Activated CD8-positive, alpha-beta memory T cell treated with anti-CD3 and anti-CD28 coated beads for 24 hours (primary cell): Measurements from ENCODE around the gene GIT1.

Source experiments
- DNase-seq: peaks from one replicate; pipeline ENCODE4 v3.0.0-alpha.2; 2020

GIT1 gene

DNA sequence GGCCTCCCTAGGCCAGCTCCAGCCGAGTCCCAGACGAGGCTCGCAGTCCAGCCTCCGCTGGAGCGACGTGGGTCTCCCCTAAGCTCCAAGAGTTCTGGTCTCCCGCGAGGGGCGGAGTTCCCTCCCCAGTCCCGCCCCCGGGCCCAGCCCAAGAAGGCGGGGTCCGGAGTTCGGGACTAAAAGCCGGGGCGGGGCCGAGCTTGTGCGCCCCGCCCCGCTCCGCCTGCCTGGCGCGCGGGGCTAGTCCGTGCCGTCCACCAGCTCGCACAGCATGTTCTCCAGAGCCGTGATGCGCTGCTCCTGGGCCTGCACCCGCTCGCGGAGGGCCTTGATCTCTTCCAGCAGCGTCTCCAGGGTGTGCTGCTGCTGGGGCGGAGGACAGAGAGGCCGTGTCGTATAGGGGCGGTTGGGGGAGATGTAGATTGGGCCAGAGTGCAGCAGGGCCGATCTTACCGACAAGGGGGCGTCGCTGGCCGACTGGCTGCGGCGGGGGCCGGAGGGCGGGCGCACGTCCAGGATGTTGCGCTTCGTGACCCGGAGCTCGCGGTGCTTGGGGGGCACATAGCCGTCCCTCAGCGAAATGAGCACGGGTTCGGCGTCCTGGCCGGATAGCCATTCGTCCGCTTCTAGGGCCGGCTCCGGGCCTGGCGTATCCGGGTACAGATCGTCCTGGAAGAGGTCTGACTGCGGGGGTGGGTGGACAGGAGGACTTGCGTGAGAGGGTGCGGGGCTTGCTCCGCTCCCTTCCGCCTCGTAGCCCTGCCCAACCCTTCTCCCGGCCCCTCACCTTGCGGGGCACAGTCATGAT, 26.2 kb upstream of the GIT1 start:
- DNase-seq = peak; percentile 93

DNA sequence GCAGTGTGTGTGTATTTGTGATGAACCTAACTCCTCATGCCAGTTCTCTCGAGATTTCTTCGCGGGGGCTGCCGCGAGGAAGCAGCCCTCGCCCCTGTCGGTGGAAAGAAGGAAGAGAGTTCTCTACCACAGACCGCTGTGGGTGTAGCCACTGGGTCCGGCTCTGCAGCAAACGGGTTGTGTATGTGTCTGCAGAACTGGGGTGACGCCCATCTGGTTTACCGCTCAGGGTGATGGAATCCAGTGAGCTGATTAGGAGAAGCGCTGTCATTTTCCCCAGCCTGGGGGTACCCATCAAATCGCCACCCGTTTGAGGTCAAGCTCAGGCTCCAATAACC, 25.6 kb upstream of the GIT1 start:
- no peak for DNase-seq

DNA sequence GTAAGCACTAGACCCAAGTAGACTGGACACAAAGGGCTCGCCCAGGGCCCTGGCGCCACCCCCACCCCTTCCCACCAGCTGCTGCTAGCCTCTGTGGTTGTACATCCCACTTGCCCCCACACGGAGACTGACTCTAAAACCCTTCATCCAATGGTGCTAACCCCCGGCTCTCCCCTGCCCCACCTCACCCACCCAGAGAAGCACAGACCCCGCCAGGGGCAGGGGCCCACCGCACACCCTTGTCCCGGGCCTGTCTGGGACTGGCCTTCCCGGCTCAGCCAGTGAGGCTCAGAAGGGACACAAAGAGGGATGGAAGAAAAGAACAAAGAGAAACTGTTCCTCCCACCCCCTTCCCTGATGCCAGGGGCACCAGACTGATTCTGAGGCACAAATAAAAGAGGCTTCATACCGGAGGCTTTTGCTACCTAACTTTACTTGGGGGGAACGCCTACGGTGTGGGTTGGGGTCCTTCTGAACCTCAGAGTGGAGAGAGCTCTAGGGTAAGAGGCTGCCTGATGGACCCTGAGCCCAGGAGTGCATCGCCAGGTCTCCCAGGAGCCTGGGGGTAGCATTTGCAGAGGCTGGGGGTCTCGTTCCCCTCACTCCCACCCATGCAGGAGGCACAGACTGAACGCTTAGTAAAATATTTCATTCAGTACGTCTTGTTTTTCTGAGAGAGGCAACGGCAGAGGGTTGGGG, 25.1 kb upstream of the GIT1 start:
- no peak for DNase-seq

DNA sequence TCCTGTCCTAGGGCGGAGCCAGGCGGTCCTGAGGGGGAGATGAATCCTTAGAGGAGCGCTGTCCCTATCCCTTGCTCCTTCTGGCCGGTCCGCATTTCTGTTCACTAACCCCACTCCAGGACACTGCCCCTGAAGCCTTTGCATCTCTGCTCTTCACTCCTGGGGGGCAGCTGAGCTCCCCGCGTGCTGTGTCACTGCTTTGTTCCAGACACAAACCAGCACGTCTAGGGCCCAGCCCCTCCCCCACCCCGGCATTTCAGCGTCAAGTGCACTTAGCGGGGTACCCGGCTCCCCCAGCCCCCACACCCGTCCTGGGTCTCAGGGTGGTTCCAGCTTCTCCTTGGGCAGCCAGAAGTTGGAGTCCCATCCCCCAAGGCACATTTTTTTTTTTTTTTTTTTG, 24.4 kb upstream of the GIT1 start:
- DNase-seq = no peak

DNA sequence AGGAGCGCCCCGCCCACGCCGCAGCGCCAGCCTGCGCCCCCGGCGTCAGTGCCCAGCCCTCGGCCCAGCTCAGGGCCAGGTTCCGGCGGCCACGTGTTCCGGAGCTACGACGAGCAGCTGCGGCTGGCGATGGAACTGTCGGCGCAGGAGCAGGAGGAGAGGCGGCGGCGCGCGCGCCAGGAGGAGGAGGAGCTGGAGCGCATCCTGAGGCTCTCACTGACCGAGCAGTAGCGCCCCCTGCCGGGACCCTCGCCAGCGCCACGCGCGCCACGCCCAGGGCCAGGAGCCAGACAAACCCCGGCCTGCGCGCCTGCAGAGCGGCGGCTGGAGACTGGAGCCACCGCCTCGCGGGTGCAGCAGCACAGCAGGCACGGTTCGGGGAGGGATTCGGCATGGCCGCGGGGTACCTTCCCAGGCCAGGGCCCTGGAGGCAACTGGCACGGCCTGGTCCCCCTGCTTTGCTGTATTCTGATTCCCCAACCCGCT, 23.9 kb upstream of the GIT1 start:
- peak; percentile 99 for DNase-seq

DNA sequence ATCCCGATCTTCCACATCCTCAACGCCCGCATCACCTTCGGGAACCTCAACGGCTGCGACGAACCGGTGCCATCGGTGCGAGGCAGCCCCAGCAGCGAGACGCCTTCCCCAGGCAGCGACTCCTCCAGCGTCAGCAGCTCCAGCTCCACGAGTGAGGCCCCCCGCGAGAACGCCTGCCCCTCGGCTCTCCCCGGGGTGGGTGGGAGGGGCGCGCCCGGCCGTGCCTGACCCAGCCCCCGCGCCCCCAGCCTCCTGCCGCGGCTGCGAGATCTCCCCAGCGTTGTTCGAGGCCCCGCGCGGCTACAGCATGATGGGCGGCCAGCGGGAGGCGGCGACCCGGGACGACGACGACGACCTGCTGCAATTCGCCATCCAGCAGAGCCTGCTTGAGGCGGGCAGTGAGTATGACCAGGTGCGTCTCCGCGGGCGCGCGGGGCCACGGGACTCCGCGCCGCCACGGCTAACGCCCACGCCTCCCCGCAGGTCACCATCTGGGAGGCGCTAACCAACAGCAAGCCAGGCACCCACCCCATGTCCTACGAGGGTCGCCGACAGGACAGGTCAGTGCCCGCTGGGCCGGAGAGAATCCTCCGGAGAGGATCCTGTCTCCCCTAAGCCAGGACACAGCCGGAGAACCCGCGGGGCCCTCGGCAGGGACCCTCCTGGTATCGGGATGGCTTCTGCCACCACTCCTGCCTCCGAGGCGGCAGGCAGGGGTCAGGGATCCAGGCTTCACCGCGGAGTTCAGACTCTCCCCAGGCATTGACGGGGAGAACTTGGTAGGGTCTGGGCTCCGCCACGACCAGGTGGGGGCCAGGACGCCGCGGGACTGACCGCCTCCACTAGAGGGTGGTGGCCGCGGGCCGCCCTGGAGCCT, 23.2 kb upstream of the GIT1 start:
- DNase-seq = no peak

DNA sequence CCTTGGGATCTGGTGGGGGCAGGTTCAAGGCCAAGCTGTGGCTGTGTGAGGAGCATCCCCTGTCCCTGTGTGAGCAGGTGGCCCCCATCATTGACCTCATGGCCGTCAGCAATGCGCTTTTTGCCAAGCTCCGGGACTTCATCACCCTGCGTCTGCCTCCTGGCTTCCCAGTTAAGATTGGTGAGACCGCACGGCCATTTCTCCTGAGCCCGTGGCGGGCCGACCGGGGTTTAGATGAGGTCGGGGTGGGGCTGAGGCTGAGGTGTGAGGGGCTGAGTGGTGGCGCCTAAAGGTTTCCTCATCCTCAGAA, 22.6 kb upstream of the GIT1 start:
- no peak for DNase-seq

DNA sequence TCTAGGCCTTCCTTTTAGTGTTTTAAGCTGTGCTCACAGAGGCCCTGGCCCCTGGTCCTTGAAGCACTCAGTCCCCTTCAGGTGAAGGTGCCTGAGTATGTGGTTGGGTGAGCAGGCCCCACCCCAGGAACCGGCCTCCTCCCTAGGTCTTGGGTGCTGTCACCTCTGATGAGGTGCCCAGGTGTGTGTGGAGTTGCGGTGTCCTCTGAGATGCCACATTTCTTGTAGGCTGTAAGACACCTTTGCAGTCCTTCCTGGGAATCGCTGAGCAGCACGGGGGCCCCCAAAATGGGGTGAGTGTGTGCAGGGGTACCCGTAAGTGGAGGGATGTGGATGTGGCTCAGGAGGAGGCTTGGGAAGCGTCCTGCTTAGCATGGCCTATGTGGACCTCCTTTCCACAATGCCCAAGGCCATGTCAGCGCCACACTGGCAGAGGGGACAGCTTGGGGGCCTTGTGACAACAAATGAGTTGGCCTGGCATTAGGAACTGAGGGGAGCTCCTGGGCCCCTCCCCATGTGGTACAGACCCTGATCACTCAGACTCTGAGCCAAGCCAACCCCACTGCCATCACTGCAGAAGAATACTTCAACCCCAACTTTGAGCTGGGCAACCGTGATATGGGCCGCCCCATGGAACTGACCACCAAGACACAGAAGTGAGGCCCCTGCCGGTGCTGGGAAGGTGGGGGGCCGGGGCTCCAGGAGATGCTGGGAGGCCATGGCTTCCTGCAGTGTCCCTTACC, 22.1 kb upstream of the GIT1 start:
- DNase-seq = no peak

DNA sequence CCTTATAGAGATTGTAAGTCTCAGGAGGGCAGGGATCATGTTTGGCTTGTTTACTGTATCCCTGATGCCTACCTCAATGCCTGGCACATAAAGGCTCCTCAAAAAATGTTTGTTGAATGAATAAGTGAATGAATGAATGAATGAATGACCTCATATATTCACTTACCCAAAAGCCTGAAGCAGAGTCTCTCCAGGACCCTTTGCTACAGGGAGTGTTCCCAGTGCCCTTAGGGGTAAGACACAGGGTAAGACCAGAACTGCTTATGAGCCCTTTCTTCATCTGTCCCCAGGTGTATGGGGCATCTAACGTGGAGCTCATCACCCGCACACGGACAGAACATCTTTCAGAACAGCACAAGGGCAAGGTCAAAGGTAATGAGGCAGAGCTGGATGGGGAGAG, 20.9 kb upstream of the GIT1 start:
- no peak for DNase-seq

DNA sequence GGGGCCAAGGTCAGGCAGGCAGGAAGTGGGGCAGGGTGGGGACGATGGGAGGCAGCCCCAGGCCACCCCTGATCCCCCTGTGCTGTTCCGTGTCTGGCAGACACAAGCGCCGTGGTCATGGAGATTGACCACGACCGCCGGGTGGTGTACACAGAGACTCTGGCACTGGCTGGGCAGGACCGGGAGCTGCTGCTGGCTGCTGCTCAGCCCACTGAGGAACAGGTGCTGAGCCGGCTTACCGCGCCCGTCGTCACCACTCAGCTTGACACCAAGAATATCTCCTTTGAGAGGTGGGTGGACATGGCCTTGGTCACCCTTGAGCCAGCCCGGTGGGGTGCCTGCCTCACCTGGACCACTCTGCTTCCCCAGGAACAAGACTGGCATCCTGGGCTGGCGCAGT, 19.5 kb upstream of the GIT1 start:
- no peak for DNase-seq

DNA sequence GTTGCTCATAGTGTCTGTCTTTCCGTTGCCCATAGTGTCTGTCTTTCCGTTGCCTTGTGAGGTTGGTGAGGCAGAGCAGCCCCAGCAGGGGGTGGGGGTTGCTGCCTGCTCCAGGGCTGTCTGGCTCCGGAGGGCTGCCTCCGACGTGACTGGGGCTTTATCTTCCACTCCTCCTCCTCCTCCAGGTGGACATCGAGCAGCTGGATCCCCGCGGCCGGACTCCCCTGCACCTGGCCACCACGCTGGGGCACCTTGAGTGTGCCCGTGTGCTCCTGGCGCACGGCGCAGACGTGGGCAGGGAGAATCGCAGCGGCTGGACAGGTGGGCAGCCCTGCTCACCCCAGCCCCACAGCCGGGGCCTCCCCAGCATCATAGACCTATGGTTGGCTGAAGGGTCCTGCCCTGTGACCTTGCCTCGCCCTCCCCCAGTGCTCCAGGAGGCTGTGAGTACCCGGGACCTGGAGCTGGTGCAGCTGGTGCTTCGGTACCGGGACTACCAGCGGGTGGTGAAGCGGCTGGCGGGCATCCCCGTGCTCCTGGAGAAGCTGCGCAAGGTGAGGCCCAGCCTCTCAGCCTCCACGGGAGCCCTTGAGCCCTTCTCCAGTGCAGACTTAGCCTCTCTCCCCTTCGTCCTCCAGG, 18.2 kb upstream of the GIT1 start:
- DNase-seq = no peak

DNA sequence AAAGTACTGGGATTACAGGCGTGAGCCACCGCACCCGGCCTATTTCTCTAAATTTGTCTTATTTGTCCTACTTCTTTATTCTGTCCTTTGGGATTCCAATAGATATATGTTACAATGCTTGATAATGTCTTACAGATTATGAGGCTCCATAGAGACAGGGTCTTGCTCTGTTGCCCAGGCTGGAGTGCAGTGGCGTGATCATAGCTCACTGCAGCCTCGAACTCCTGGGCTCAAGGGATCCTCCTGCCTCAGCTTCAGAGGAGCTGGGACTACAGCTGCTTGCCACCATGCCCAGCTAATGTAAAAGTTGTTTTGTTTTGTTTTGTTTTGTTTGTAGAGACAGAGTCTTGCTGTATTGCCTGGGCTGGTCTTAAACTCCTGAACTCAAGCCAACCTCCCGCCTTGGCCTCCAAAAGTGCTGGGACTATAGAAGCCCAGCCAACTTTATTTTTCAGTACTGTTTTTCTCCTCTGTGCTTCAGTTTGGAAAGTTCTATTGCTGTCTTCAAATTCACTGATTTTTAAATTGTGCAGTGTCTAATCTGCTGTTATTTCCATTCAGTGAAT, 13.7 kb upstream of the GIT1 start:
- DNase-seq = no peak

DNA sequence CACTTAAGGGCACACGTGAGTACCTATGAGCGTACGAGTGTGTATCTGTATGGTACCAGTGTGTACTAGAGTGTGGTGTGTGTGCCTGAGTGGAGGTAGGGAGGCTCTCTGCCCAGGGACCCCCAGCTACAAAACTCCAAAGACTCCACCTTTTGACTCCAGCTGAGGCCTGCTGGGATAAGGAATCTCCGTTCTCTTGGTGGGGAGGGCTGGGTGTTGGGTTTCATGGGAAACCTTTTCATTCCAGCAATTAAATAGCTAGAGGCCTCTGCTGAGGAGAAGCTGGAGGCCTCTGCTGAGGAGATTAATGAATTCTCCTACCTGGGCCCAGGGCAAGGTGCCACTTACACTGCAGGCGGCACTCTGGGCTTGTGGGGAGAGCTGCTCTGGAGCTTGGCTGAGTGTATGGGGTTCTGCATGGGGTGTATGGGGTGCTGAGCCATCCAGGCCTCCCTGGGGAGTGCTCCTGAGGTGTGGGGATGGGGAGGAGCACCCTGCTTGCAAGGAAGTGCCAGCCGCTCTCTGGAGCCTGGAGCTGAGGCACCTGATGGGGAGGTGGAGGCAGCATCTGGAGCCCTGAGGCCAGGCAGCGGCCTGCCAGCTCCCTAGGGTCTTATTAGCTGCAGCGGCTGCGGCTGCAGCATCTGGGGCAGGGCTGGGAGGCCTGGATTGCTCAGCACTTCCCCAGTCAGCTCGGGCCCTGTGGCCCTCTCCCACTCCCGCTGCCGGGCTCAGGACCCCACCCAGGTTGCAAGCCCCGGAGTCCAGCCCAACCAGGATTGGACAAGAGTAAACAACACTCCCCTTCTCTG, 8.1 kb upstream of the GIT1 start:
- no peak for DNase-seq

DNA sequence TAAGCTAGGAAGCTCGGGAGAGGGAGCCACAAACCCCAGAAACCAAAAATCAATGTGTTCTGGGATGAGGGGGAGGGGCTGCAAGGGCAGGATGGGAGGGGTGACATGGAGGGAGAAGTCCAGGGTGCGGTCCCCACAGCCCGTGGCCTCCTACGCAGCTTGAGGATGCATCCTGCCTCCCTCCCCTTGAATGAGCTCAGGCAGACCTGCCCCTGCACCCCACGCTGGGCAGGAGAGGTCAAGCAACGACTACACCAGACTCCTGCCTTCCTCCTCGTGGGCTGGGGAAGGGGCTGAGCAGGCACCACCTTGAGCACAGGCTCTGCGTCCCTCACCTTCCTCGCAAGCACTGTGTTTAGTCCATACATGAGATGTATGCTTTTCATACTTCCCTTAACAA, 7.4 kb upstream of the GIT1 start:
- DNase-seq = no peak

DNA sequence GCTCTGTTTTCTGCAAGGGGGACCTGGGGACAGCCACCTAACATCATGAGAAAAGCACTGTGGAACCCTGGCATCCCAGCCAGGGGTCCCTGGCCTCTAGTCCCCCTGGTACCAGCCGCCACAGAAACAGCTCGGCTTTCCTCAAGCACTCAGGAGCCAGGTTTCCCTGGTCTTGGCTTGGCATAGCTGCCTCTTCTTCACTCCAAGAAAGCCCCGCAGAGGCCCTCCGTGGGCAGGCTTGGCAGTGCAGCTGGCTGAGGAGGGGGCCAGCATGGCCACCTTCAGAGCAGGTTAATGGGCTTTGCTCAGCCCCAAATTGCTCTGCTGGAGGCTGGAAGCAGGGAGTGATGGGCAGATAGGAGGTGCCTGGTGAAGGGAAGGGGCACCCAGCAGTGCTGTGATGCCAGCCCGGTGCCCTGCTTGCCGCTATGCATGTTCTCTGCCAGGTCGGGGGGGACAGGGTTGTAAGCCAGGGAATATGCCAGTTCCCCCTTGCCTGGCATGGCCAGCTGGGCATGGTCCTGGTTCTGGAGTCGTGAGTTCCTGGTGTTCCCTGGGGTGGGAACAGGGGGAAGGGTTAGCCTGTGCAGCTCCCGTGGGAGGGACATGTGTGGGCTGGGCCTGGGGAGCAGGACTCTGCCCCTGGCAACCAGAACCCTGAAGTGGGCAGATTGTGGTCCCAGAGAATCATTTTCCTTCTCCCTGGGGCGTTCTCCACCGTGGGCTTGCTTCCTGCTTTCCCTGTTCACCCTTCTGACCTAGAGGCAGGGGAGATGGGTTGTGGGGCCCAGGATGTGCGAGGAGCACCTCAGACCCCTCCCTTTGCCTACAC, 6.7 kb upstream of the GIT1 start:
- no peak for DNase-seq

DNA sequence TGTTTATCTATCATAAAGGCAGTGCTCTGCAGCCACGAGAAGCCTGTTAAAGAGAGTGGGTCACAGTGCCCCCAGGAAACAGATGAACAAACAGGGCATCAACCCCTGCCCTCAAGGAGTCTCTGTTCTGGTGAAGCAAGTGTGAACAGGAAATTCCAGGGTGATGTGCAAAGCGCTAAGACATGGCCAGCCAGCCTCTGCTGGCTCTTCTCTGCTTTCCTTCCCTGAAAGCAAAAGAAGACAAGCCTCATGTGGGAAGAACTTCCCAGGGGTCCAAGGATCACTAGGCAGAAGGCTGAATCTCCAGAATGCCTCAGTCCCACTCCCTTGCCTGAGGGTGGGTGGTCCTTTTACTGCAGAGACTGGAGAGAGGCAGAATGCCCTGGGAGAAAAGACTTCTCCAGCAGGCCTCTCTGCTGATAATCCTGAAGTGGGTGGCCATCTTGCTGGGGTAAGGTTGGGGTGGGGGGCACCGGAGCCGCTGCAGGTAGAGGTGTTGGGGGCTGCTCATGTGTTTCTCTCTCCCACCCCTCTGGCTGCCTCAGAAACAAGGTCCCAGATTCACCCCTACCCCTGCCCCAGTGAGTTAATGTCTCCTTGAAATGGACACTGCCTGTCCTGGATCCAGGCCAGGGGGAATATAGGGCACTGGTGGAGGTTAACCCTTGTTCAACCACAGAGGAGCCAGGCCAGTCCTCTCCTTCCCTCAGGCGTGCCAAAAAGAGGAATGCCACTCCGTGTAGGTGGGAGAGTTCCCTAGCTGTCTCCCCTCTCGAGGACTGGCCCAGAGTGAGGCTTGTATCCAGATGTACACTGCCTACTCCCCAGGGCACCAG, 5.9 kb upstream of the GIT1 start:
- no peak for DNase-seq

DNA sequence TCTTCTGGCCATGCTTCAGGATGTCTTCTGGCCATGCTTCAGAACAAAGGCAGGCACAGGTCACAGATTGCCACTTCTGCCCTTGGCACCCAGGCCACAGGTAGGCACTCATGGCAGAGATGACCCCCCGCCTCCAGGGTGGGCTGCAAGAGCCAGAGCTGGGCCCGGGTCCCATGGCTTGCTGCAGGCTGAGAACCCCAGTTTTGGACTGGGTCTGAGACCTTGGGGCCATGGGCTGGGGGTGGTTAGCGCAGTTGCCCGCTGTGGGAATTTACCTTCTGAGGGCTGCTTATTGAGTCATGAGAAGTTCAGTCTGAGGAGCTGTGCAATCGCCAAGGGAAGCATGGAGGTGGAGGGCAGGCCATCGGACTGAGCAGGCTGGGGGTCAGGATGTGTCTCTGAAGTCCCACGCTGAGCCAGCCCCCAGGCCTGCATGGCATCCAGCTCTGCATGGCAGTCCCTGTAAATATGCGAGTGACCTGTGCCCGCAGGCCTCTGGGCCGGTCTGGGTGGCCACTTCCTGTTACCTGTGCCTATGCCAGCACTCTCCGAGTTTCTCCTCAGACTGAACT, 5.2 kb upstream of the GIT1 start:
- no peak for DNase-seq

DNA sequence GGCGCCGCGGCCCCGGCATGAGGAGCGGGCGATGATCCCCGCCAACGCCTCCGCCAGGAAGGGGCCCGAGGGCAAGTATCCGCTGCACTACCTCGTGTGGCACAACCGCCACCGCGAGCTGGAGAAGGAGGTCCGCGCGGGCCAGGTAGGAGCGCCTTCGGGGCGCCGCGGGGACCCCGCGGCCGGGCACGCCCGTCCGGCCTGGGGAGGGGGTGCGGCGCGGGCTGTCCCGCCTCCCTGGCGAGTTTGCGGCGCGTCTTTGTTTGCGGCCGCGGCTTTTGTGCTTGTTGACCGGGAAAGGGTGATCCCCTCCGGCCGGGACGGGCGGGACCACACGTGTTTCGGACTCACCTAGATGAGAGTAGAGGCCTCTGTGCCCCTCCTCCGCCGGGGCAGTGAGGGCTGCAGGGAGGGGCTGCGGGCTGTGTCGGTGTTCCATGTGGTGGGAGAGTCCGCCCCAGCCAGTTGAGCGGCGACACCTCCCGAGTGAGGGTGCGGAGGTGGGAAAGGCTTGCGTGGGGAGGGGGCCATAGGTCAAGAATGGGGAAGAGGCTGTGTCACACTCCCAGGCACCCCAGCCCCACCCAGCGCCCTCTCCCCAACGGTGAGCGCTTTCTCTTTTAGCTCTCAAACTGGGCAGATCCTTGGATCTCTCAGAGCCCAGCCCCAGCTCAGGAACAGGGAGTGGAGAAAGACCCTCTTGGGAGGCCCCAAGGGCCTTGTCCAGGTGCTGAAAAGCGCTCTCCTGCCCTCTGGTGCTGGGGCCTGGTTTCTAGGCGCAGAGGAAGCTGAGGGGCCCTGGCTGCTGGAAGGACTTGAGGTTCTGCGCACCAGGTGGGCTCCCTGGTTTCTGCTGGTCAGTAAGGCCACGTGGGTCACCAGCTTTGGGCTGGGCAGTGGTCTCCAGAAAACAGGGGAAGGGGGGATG, 4.4 kb upstream of the GIT1 start:
- DNase-seq = no peak
